H9 (cell line): ENCODE results near the gene ARHGEF5. TPM values are rescaled to one million over a fixed set of nuclear protein-coding genes. Genes with fewer than 3 reads are reported as not detected.
A peak's percentile ranks its signal among the peaks of the same experiment; 100 is the strongest.

ENCODE experiments used
- DNase-seq: peaks from one replicate; pipeline ENCODE4 v3.0.0-alpha.2; 2017
- H2AFZ ChIP-seq: one replicate; pipeline ENCODE4 v1.6.1; 2013; ENCODE audit warnings: mild to moderate bottlenecking, low read length, control low read depth, moderate library complexity
- H2AK5ac ChIP-seq: 2 replicates; pipeline ENCODE4 v1.6.1; 2013; ENCODE audit warnings: low read length, control low read depth, mixed read lengths; ENCODE audit not compliant: insufficient read length
- H2BK120ac ChIP-seq: one replicate; pipeline ENCODE4 v1.6.1; 2013; ENCODE audit warnings: low read depth, mild to moderate bottlenecking, low read length, control low read depth, inconsistent platforms; ENCODE audit not compliant: poor library complexity, severe bottlenecking
- H2BK12ac ChIP-seq: 2 replicates; pipeline ENCODE4 v1.6.1; 2013; ENCODE audit warnings: low read length, control low read depth, mixed read lengths, low read depth; ENCODE audit not compliant: insufficient read length
- H2BK15ac ChIP-seq: 2 replicates; pipeline ENCODE4 v1.6.1; 2013; ENCODE audit warnings: low read depth, low read length, control low read depth
- H2BK20ac ChIP-seq: one replicate; pipeline ENCODE4 v1.6.1; 2013; ENCODE audit warnings: low read depth, mild to moderate bottlenecking, low read length, control low read depth, inconsistent platforms; ENCODE audit not compliant: poor library complexity, severe bottlenecking
- H2BK5ac ChIP-seq: 2 replicates; pipeline ENCODE4 v1.6.1; 2013; ENCODE audit warnings: low read length, control low read depth, mixed read lengths; ENCODE audit not compliant: insufficient read length
- H3K14ac ChIP-seq: 2 replicates; pipeline ENCODE4 v1.6.1; 2013; ENCODE audit warnings: low read length, control low read depth; ENCODE audit not compliant: insufficient read depth
- H3K18ac ChIP-seq: 2 replicates; pipeline ENCODE4 v1.6.1; 2013; ENCODE audit warnings: low read depth, mild to moderate bottlenecking, mixed read lengths, low read length, control low read depth; ENCODE audit not compliant: insufficient read length
- H3K23ac ChIP-seq: 2 replicates; pipeline ENCODE4 v1.6.1; 2013; ENCODE audit warnings: low read length, control low read depth, mixed read lengths, low read depth; ENCODE audit not compliant: insufficient read length
- H3K23me2 ChIP-seq: 2 replicates; pipeline ENCODE4 v1.6.1; 2013; ENCODE audit warnings: low read depth, mild to moderate bottlenecking, mixed read lengths, low read length, control low read depth; ENCODE audit not compliant: insufficient read length, poor library complexity, severe bottlenecking
- H3K27ac ChIP-seq: 2 replicates; pipeline ENCODE4 v1.5.1; 2013; ENCODE audit warnings: low read length, control low read depth, mixed read lengths, low read depth; ENCODE audit not compliant: insufficient read length
- H3K27me3 ChIP-seq: 2 replicates; pipeline ENCODE4 v1.6.1; 2013; ENCODE audit warnings: low read length, control low read depth, inconsistent platforms; ENCODE audit not compliant: insufficient read depth
- H3K4ac ChIP-seq: 2 replicates; pipeline ENCODE4 v1.6.1; 2013; ENCODE audit warnings: low read depth, mild to moderate bottlenecking, control low read depth, inconsistent platforms, low read length, moderate library complexity
- H3K4me1 ChIP-seq: 2 replicates; pipeline ENCODE4 v1.6.1; 2013; ENCODE audit warnings: low read length, control low read depth, inconsistent platforms; ENCODE audit not compliant: insufficient read depth
- H3K4me2 ChIP-seq: 2 replicates; pipeline ENCODE4 v1.6.1; 2013; ENCODE audit warnings: low read length, control low read depth, mixed read lengths; ENCODE audit not compliant: insufficient read length, insufficient read depth
- H3K56ac ChIP-seq: 2 replicates; pipeline ENCODE4 v1.6.1; 2013; ENCODE audit warnings: low read depth, mild to moderate bottlenecking, mixed read lengths, low read length, control low read depth; ENCODE audit not compliant: insufficient read length
- H3K79me1 ChIP-seq: 2 replicates; pipeline ENCODE4 v1.6.1; 2013; ENCODE audit warnings: low read depth, mild to moderate bottlenecking, moderate library complexity, low read length, control low read depth, inconsistent platforms; ENCODE audit not compliant: insufficient read depth, poor library complexity, severe bottlenecking
- H3K79me2 ChIP-seq: 2 replicates; pipeline ENCODE4 v1.6.1; 2013; ENCODE audit warnings: low read length, control low read depth, inconsistent platforms; ENCODE audit not compliant: insufficient read depth
- H3K9ac ChIP-seq: 2 replicates; pipeline ENCODE4 v1.6.1; 2013; ENCODE audit warnings: low read length, control low read depth, mixed read lengths; ENCODE audit not compliant: insufficient read length; ENCODE audit errors: extremely low read depth
- H3K9me3 ChIP-seq: one replicate; pipeline ENCODE4 v1.6.1; 2013; ENCODE audit warnings: low read depth, low read length, inconsistent platforms; ENCODE audit not compliant: control insufficient read depth
- H3T11ph ChIP-seq: one replicate; pipeline ENCODE4 v1.6.1; 2013; ENCODE audit warnings: mild to moderate bottlenecking, low read length, control low read depth, inconsistent platforms
- H4K20me1 ChIP-seq: one replicate; pipeline ENCODE4 v1.6.1; 2013; ENCODE audit not compliant: control insufficient read depth, insufficient read length, insufficient read depth
- H4K5ac ChIP-seq: 2 replicates; pipeline ENCODE4 v1.6.1; 2013; ENCODE audit warnings: low read depth, mild to moderate bottlenecking, mixed read lengths, low read length, control low read depth; ENCODE audit not compliant: insufficient read length
- H4K8ac ChIP-seq: replicated peaks from 2 replicates; pipeline ENCODE4 v1.6.1; 2013; ENCODE audit warnings: low read length, control low read depth, mixed read lengths, low read depth; ENCODE audit not compliant: insufficient read length
- H4K91ac ChIP-seq: 2 replicates; pipeline ENCODE4 v1.6.1; 2013; ENCODE audit warnings: low read depth, mild to moderate bottlenecking, moderate library complexity, mixed read lengths, low read length, control low read depth; ENCODE audit not compliant: insufficient read length
- H3K27ac Mint-ChIP-seq, 3 experiments: 2 replicates in 2 of 3; 3 replicates in 1 of 3; pipeline ENCODE4 v1.8.0; 2020 to 2021; ENCODE audit warnings: mixed read lengths in 3 of 3, mild to moderate bottlenecking in 1 of 3, moderate library complexity in 1 of 3
- H3K27me3 Mint-ChIP-seq: 2 replicates; pipeline ENCODE4 v1.8.0; 2021; ENCODE audit warnings: low read depth, mild to moderate bottlenecking, moderate library complexity, mixed read lengths
- H3K36me3 Mint-ChIP-seq, 3 experiments: 2 replicates in 2 of 3; 3 replicates in 1 of 3; pipeline ENCODE4 v1.8.0; 2020 to 2021; ENCODE audit warnings: low read depth in 3 of 3, mixed read lengths in 3 of 3; ENCODE audit not compliant: insufficient read depth in 1 of 3
- H3K4me1 Mint-ChIP-seq, 2 experiments: 2 replicates each; pipeline ENCODE4 v1.8.0; 2020; ENCODE audit warnings: mixed read lengths in 2 of 2
- H3K4me3 Mint-ChIP-seq, 2 experiments: 2 replicates in 1 of 2; 3 replicates in 1 of 2; pipeline ENCODE4 v1.8.0; 2020 to 2021; ENCODE audit warnings: mild to moderate bottlenecking in 2 of 2, mixed read lengths in 2 of 2, moderate library complexity in 1 of 2
- H3K9me3 Mint-ChIP-seq, 2 experiments: 2 replicates in 1 of 2; 3 replicates in 1 of 2; pipeline ENCODE4 v1.8.0; 2020; ENCODE audit warnings: mild to moderate bottlenecking in 2 of 2, mixed read lengths in 2 of 2, moderate library complexity in 1 of 2
- WGBS: extraction: QIAGEN DNeasy Blood & Tissue Kit; methylation state at CpG from one replicate; pipeline ENCODE4 v1.1.7; 2013; ENCODE audit warnings: missing lambda C conversion rate, low lambda C conversion rate, mixed read lengths; ENCODE audit not compliant: insufficient read length; ENCODE audit errors: extremely low coverage; 5-methylcytosine and 5-hydroxymethylcytosine counted together
- total RNA-seq: library from RNA; stranded (reverse); gene quantifications from 2 replicates; pipeline ENCODE4 v1.2.1, GENCODE V29; 2021
- TF ChIP-seq, protein P1 (sequence below): fragments of 200-600 bp; sonication (generic); conservative IDR thresholded peaks from 3 replicates; pipeline ENCODE4 v1.8.0; 2021; ENCODE audit warnings: antibody characterized with exemption, mild to moderate bottlenecking

ARHGEF5 gene
- total RNA-seq, 1 experiment from 2014 or later, result 33.9 TPM

DNA sequence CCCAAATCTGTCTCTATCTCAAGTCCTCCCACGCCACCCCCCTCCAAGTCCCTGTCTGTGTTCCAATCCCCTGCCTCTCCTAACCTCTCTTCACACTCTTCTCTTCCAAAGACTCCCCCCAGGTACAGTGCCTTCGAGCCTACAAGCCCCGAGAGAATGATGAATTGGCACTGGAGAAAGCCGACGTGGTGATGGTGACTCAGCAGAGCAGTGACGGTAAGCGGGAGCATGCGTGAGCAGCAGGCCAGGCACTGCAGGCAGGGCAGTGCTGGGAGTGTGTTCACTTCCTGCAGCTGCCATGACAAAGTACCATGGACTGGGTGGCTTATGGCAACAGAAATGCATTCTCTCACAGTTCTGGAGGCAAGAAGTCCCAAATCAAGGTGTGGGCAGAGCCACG is 23.4 kb downstream of the ARHGEF5 start:
- no peaks in the 10 kb centered on the region for H4K20me1 ChIP-seq
- H3K27ac ChIP-seq, result no peak overlapping the region
- TF ChIP-seq, protein P1, sequence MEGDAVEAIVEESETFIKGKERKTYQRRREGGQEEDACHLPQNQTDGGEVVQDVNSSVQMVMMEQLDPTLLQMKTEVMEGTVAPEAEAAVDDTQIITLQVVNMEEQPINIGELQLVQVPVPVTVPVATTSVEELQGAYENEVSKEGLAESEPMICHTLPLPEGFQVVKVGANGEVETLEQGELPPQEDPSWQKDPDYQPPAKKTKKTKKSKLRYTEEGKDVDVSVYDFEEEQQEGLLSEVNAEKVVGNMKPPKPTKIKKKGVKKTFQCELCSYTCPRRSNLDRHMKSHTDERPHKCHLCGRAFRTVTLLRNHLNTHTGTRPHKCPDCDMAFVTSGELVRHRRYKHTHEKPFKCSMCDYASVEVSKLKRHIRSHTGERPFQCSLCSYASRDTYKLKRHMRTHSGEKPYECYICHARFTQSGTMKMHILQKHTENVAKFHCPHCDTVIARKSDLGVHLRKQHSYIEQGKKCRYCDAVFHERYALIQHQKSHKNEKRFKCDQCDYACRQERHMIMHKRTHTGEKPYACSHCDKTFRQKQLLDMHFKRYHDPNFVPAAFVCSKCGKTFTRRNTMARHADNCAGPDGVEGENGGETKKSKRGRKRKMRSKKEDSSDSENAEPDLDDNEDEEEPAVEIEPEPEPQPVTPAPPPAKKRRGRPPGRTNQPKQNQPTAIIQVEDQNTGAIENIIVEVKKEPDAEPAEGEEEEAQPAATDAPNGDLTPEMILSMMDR, result no peak
- H3K79me1 ChIP-seq, result no peaks in the 10 kb centered on the region
- no peak overlapping the region for H4K91ac ChIP-seq
- no peaks in the 10 kb centered on the region for H3K4me1 ChIP-seq
- H2BK120ac ChIP-seq, result no peak overlapping the region
- H3K9me3 ChIP-seq, result no peaks in the 10 kb centered on the region
- H2AFZ ChIP-seq, result no peak overlapping the region
- H2BK12ac ChIP-seq, result no peak overlapping the region
- no peaks in the 10 kb centered on the region for H3K27me3 ChIP-seq
- H2BK5ac ChIP-seq, result no peak overlapping the region
- H3K9me3 Mint-ChIP-seq, result no peaks in the 10 kb centered on the region
- H3K27me3 Mint-ChIP-seq, result no peaks in the 10 kb centered on the region
- H3K9ac ChIP-seq, result no peak overlapping the region
- no peak overlapping the region for H3K4me2 ChIP-seq
- H3K36me3 Mint-ChIP-seq, result peaks cover 18 to 41% (median 33%) of the 10 kb centered on the region in 3 experiments; a peak in 6 of 7 replicates
- no CpG with 5 or more reads among the region's 9 CpGs for WGBS
- H4K5ac ChIP-seq, result no peak overlapping the region
- no peak overlapping the region for H3T11ph ChIP-seq
- no peak overlapping the region for H3K4ac ChIP-seq
- H2AK5ac ChIP-seq, result no peak overlapping the region
- no peak overlapping the region for H3K18ac ChIP-seq
- no peak overlapping the region for H3K23ac ChIP-seq
- no peak overlapping the region for H3K4me3 Mint-ChIP-seq
- H2BK20ac ChIP-seq, result no peak overlapping the region
- H3K56ac ChIP-seq, result no peak overlapping the region
- no peaks in the 10 kb centered on the region for H3K79me2 ChIP-seq
- no peak overlapping the region for H2BK15ac ChIP-seq
- H3K14ac ChIP-seq, result no peak overlapping the region
- no peak overlapping the region for H4K8ac ChIP-seq
- no peaks in the 10 kb centered on the region for H3K4me1 Mint-ChIP-seq
- no peaks in the 10 kb centered on the region for H3K23me2 ChIP-seq
- DNase-seq, result no peak
- H3K27ac Mint-ChIP-seq, result peak overlapping the region in 2 of 3 experiments; percentile 32 to 42; a peak in 4 of 7 replicates
